Measurements from ENCODE around the gene CRIM1. TPM values are rescaled to one million over a fixed set of nuclear protein-coding genes. Genes with fewer than 3 reads are reported as not detected.
A peak's percentile ranks its signal among the peaks of the same experiment; 100 is the strongest.

CRIM1 gene
- total RNA-seq, 2 experiments from 2014 or later: 3.1 to 3.3 TPM

DNA sequence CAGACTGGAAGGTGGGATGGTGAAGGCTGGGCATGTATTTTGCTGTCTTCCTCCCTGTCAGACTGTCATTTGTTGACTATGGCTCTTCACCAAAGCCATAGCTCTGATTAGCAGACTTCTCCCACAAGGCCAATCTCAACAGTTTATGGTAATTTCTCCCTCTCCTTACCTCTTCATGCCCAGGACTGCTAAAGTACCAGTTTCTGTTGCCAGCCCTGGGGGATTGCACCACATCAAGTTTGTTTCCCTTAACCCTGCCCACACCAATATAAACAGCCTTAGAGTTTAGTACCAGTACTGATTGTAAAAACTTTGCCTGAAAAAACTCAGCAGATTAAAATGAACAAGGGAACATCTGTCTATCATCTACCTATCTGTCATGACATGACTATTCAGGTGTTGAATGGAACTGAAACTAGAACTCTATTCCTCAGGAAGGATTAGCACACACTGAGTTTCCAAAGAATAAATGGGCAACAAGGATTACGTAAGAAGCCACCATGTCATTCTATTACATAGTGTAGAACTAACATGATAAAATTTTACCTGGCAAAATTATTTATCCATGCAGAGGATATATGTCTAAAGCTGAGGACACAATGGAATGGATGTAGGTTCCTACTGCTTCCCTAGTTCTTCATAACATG is 228.7 kb downstream of the CRIM1 start:
- Mint-ChIP-seq H3K9me3 (no peaks in the 10 kb centered on the region), H3K4me3 (no peak overlapping the region), H3K27ac (no peak overlapping the region), H3K36me3 (ENCODE audit: low read depth) (peaks cover 54% of the 10 kb centered on the region), H3K4me1 (ENCODE audit: low read depth) (no peaks in the 10 kb centered on the region), H3K27me3 (ENCODE audit: low read depth) (no peaks in the 10 kb centered on the region)
- no peak for DNase-seq
- CTCF ChIA-PET: no interaction called here
- intact Hi-C loops (cut with micrococcal nuclease): no loop called here

- H3K4me1 Mint-ChIP-seq (ENCODE audit: low read depth): peaks cover under 1% of the 10 kb centered on the region
- H3K27me3 Mint-ChIP-seq (ENCODE audit: low read depth): no peaks in the 10 kb centered on the region
- H3K36me3 Mint-ChIP-seq (ENCODE audit: low read depth): peaks cover 40% of the 10 kb centered on the region
- intact Hi-C loops (cut with micrococcal nuclease): no loop called here
- no peak for DNase-seq
- CTCF ChIA-PET: interaction anchor here (0.6 kb wide), 1 partner anchor 185 kb away, joined by 3 read pairs; no protein-coding TSS in a partner anchor
- H3K9me3 Mint-ChIP-seq: no peaks in the 10 kb centered on the region
- no peak overlapping the region for H3K27ac Mint-ChIP-seq
- no peak overlapping the region for H3K4me3 Mint-ChIP-seq
These were observed 231.1 kb downstream of the CRIM1 start for GRCh38 chr2:36586672-36587071.

GRCh38 chr2:36587101-36587500 is 231.5 kb downstream of the CRIM1 start:
- Mint-ChIP-seq H3K36me3 (ENCODE audit: low read depth) (peaks cover 38% of the 10 kb centered on the region), H3K4me1 (ENCODE audit: low read depth) (peaks cover 2% of the 10 kb centered on the region), H3K9me3 (no peaks in the 10 kb centered on the region), H3K4me3 (no peak overlapping the region), H3K27ac (no peak overlapping the region), H3K27me3 (ENCODE audit: low read depth) (no peaks in the 10 kb centered on the region)
- DNase-seq: no peak
- intact Hi-C loops (cut with micrococcal nuclease): no loop called here
- CTCF ChIA-PET: interaction anchor here (0.6 kb wide), 1 partner anchor 185 kb away, joined by 3 read pairs; no protein-coding TSS in a partner anchor

GRCh38 chr2:36587556-36587955 is 232.0 kb downstream of the CRIM1 start:
- Mint-ChIP-seq H3K4me1 (ENCODE audit: low read depth) (peaks cover 2% of the 10 kb centered on the region), H3K27me3 (ENCODE audit: low read depth) (no peaks in the 10 kb centered on the region), H3K36me3 (ENCODE audit: low read depth) (peaks cover 37% of the 10 kb centered on the region), H3K27ac (no peak overlapping the region), H3K4me3 (no peak overlapping the region), H3K9me3 (no peaks in the 10 kb centered on the region)
- intact Hi-C loops (cut with micrococcal nuclease): no loop called here
- CTCF ChIA-PET: no interaction called here
- no peak for DNase-seq

GRCh38 chr2:36589230-36589630 is 233.7 kb downstream of the CRIM1 start:
- CTCF ChIA-PET: no interaction called here
- Mint-ChIP-seq H3K27me3 (ENCODE audit: low read depth) (no peaks in the 10 kb centered on the region), H3K27ac (no peak overlapping the region)

DNA sequence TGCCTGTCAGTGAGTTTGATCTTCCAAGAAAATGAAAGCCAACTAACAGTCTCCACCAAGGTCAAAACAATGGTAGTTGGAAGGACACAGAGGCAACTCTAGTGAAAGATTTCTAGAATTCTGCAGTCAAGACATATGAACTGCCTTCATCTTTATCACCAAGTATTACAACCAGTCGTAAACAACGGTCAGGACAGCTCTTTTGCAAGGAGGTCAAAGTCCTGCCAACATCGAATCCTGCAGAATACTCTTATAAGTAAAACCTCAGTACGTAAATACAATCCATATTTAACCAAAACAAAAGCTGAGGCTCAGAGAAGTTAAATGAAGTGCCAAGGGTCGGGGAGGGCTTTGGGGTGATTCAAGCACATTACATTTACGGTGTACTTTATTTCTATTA is 239.3 kb downstream of the CRIM1 start:
- peaks cover 10% of the 10 kb centered on the region for H3K36me3 Mint-ChIP-seq (ENCODE audit: low read depth)
- intact Hi-C loops (cut with micrococcal nuclease): loop anchor here (5.0 kb wide), 1 partner anchor 372 kb away; the partner anchor contains the start of gene STRN
- no peaks in the 10 kb centered on the region for H3K27me3 Mint-ChIP-seq (ENCODE audit: low read depth)
- no peak for DNase-seq
- H3K27ac Mint-ChIP-seq: no peak overlapping the region
- no peak overlapping the region for H3K4me3 Mint-ChIP-seq
- CTCF ChIA-PET: no interaction called here
- H3K9me3 Mint-ChIP-seq: no peaks in the 10 kb centered on the region
- H3K4me1 Mint-ChIP-seq (ENCODE audit: low read depth): peaks cover 24% of the 10 kb centered on the region

More at GRCh38 chr2:36589230-36589630, 233.7 kb downstream of the CRIM1 start:
- Mint-ChIP-seq H3K4me1 (ENCODE audit: low read depth) (peaks cover 2% of the 10 kb centered on the region), H3K4me3 (no peak overlapping the region), H3K9me3 (no peaks in the 10 kb centered on the region), H3K36me3 (ENCODE audit: low read depth) (peaks cover 28% of the 10 kb centered on the region)
- DNase-seq: no peak
- intact Hi-C loops (cut with micrococcal nuclease): no loop called here

DNA sequence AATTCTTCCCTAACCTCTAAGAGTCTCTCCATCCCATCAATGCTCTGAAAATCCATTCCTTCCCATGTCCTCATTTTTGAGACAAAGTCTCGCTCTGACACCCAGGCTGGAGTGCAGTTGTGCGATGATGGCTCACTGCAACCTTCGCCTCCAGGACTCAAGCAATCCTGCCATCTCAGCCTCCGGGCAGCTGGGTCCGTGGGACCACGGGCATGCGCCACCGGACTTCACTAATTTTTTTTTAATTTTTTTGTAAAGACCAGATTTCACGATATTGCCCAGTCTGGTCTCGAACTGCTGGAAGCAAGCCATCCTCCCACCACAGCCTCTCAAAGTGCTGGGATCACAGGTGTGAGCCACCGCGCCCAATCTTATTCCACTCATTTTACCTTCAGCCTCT is 240.8 kb downstream of the CRIM1 start:
- DNase-seq: no peak
- Mint-ChIP-seq H3K36me3 (ENCODE audit: low read depth) (peaks cover 3% of the 10 kb centered on the region), H3K27ac (no peak overlapping the region), H3K27me3 (ENCODE audit: low read depth) (no peaks in the 10 kb centered on the region), H3K9me3 (no peaks in the 10 kb centered on the region), H3K4me3 (peak overlapping the region; percentile 90), H3K4me1 (ENCODE audit: low read depth) (peaks cover 24% of the 10 kb centered on the region)
- intact Hi-C loops (cut with micrococcal nuclease): loop anchor here (5.0 kb wide), 1 partner anchor 371 kb away; the partner anchor contains the start of gene STRN
- CTCF ChIA-PET: no interaction called here

- H3K36me3 Mint-ChIP-seq (ENCODE audit: low read depth): peaks cover 3% of the 10 kb centered on the region
- DNase-seq: no peak
- peak overlapping the region; percentile 90 for H3K4me3 Mint-ChIP-seq
- CTCF ChIA-PET: no interaction called here
- no peaks in the 10 kb centered on the region for H3K9me3 Mint-ChIP-seq
- no peaks in the 10 kb centered on the region for H3K27me3 Mint-ChIP-seq (ENCODE audit: low read depth)
- H3K27ac Mint-ChIP-seq: peak overlapping the region; percentile 80
- peaks cover 21% of the 10 kb centered on the region for H3K4me1 Mint-ChIP-seq (ENCODE audit: low read depth)
- intact Hi-C loops (cut with micrococcal nuclease): loop anchor here (1.0 to 5.0 kb wide), 2 partner anchors 240 to 370 kb away; partner anchors contain the start of gene STRN
These were observed 241.5 kb downstream of the CRIM1 start for GRCh38 chr2:36597003-36597531.

GRCh38 chr2:36597532-36598377 is 242.2 kb downstream of the CRIM1 start, which contains the start of gene FEZ2:
Gene FEZ2 (minus strand): TSS chr2:36598168. CDS start chr2:36598142, 26 bp downstream.
- peaks cover 21% of the 10 kb centered on the region for H3K4me1 Mint-ChIP-seq (ENCODE audit: low read depth)
- CTCF ChIA-PET: interaction anchor here (0.6 kb wide), 1 partner anchor 71 kb away, joined by 3 read pairs; no protein-coding TSS in a partner anchor
- peak within 1 kb of the TSS; percentile 90 for H3K4me3 Mint-ChIP-seq
- no peaks in the 10 kb centered on the region for H3K9me3 Mint-ChIP-seq
- intact Hi-C loops (cut with micrococcal nuclease): loop anchor here (1.0 to 5.0 kb wide), 2 partner anchors 240 to 370 kb away; partner anchors contain the start of gene STRN
- H3K27ac Mint-ChIP-seq: peak within 1 kb of the TSS; percentile 80
- peak; percentile 69 for DNase-seq
- no peaks in the 10 kb centered on the region for H3K27me3 Mint-ChIP-seq (ENCODE audit: low read depth)
- peaks cover 3% of the 10 kb centered on the region for H3K36me3 Mint-ChIP-seq (ENCODE audit: low read depth)

Other genes with a start within 250 kb of the CRIM1 start
- 1 to 10 TPM; 6.5 to 8.2 TPM for gene FEZ2, start 242.4 kb downstream of the CRIM1 start, total RNA-seq